NK-92 treated with Interleukin-12 subunit alpha and Interleukin-12 subunit beta, amount 100 ng/mL, for 24 hours (cell line): ENCODE measurements around the gene NPC1L1.

Experiments
- DNase-seq: peaks from one replicate; lab custom pipeline; 2025; lab: John Stamatoyannopoulos, UW

The NPC1L1 gene

DNA sequence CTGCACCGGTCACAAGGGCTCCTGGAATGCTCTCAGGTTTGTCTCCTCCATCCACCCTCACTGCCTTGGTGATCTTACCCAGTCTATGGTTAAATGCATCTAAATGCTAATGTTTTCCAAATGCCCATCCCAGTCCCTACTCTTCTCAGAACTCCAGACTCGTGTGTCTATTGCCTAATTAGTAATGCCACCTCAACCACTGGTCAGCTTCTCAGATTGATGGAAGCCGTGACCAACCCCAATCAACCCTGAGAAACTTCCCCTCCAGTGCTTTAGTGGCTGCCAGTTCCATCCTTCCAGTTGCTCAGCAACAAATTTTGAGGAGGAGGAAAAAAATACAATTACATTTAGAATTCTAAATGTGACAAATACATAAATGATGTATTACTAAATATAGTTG, 69.3 kb downstream of the NPC1L1 start:
- DNase-seq, result no peak

GRCh38 chr7:44471436-44471835, 69.7 kb downstream of the NPC1L1 start:
- DNase-seq, result no peak

- DNase-seq, result no peak
Measured at GRCh38 chr7:44470628-44471245, 70.4 kb downstream of the NPC1L1 start.

GRCh38 chr7:44470135-44470479, 71.0 kb downstream of the NPC1L1 start:
- DNase-seq, result no peak

GRCh38 chr7:44469461-44470134, 71.5 kb downstream of the NPC1L1 start:
- no peak for DNase-seq

DNA sequence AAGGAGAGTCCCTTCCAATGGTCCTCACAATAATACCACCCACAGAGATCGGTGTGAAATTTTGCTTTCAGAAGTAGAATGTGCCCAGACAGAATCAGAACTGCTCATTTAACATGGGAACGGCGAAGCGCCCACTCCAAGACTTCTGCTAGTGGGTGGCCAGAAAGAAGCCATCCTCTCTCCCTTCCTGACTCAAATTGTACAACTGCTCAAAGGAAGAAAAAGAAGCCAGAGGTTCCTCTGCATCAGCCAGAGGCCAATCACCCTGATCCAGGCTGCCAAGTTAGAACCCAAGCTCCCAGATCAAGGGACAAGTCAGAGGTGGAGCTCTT, 73.9 kb downstream of the NPC1L1 start:
- no peak for DNase-seq

DNA sequence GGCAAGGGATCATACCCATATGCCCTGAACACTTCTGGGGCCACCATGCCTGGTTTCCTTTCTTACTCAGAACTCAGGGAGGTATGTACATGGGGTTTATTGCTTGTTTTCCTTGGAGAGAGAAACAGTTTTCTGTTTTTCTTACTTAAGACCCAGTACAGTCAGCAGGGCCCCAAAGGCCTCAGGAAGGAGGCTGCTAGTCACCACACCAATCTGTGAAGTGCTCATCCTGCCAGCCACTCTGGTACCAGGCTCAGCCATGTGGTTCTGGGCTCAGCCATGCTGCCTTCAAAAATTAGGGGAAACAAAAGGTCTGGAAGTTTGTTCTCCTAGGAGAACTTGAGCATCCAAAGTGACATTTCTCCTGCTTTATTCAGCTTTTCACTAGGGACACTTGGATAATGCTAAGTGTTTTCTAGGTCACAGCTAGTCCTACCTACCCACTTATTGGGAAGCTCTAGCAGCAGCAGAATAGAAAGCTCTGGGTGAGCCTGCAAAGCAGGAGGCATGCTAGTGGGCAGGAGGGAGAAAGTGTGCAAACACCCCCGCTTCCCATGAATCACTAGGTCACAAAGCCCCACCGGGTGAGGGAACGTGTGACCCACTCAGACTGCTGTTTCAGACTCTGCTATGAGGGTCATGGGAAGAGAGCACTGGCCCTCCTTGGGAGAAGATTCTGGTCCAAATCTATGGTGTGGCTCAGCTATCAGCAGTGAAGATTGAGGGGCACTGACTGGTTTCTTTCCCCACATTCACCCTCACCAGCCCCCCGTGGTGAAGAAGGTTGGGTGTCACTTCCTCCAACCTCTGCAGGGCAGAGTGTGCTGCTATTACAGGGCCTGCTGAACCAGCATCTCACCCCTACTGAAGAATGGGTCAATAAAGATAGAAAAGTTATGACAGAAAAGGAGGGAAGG, 74.6 kb downstream of the NPC1L1 start:
- DNase-seq, result peak; percentile 66

DNA sequence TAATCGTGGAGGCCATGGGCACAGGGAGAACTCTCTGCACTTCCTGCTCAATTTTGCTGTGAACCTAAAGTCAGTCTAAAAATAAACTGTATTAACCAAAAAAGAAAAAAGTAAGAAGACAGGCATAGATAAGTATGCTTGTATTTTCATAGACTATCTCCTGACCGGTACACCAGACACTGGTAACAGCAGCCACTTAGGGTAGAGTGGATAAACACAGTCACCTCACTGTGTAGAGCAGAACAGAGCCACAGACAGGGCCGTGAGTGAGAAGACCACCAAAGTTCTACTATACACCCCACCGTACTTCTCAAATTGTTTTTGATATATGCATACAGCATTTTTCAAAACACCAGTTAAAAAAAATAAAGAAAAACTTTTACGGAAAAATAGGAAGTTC, 75.6 kb downstream of the NPC1L1 start:
- no peak for DNase-seq

DNA sequence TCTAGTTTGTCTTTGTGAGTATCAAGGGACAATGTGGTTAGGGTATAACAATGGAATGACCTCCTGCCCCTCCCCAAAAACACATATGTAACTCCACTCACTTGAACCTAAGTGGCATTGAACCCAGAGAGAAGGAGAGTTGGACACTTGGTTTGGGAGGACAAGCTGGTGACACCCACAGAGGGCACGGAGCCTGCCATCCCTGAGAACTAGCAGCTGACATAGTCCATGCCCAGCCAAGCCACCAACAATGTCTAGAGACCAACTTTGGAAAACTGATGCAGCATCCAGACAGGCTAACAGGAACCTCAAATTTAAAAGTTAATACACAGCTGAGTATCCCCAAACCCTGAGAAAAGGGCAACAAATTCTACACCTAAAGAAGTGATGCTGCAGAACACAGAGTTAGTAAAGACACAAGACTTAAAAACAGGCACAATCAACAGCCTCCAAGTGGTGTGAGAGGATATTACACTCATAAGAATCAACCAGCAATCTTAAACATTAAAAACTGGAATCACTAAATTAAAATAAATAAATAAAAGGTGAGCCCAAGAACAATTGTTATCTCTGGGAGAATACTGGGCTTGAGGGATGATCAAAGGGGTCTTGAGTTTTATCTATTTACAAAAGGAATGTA, 77.8 kb downstream of the NPC1L1 start:
- no peak for DNase-seq
